Neural cell (in vitro differentiated cells): ENCODE measurements around the gene PNRC2. TPM values are rescaled to one million over a fixed set of nuclear protein-coding genes. Genes with fewer than 3 reads are reported as not detected.

ENCODE experiments used
- H2AFZ ChIP-seq: fragments of 200-600, 300-800 bp; sonication (generic), shearing (Covaris generic); 2 replicates; pipeline ENCODE4 v1.6.0; 2014; ENCODE audit warnings: low read depth, mild to moderate bottlenecking, antibody characterized with exemption, low read length, moderate library complexity
- H3F3A ChIP-seq: fragments of 200-600 bp; shearing (Covaris generic); 2 replicates; pipeline ENCODE4 v1.6.1; 2016; ENCODE audit warnings: mild to moderate bottlenecking, moderate library complexity, mixed read lengths, antibody characterized with exemption, low read length; ENCODE audit not compliant: insufficient read depth, poor library complexity, severe bottlenecking
- H3K27ac ChIP-seq: fragments of 200-600, 300-800 bp; sonication (generic), shearing (Covaris generic); 2 replicates; pipeline ENCODE4 v1.5.1; 2014; ENCODE audit warnings: mild to moderate bottlenecking, low read length, moderate library complexity
- H3K27me3 ChIP-seq: fragments of 300-800, 200-600 bp; sonication (generic), shearing (Covaris generic); 2 replicates; pipeline ENCODE4 v1.6.0; 2014; ENCODE audit warnings: mild to moderate bottlenecking, low read depth, low read length, moderate library complexity; ENCODE audit not compliant: insufficient read depth
- H3K36me3 ChIP-seq: fragments of 300-800, 200-600 bp; sonication (generic), shearing (Covaris generic); 2 replicates; pipeline ENCODE4 v1.5.1; 2014; ENCODE audit warnings: mild to moderate bottlenecking, antibody characterized with exemption, low read length, moderate library complexity; ENCODE audit not compliant: insufficient read depth
- H3K4me2 ChIP-seq: fragments of 300-800, 200-600 bp; sonication (generic), shearing (Covaris generic); 2 replicates; pipeline ENCODE4 v1.6.0; 2014; ENCODE audit warnings: mild to moderate bottlenecking, low read length
- H3K4me3 ChIP-seq: fragments of 300-800, 200-600 bp; sonication (generic), shearing (Covaris generic); 2 replicates; pipeline ENCODE4 v1.5.1; 2014; ENCODE audit warnings: mild to moderate bottlenecking, low read length, moderate library complexity
- H3K79me2 ChIP-seq: fragments of 200-600 bp; shearing (Covaris generic); replicated peaks from 2 replicates; pipeline ENCODE4 v1.6.0; 2014; ENCODE audit warnings: mild to moderate bottlenecking, low read length, moderate library complexity; ENCODE audit not compliant: insufficient read depth
- H3K9ac ChIP-seq: fragments of 300-800, 200-600 bp; sonication (generic), shearing (Covaris generic); 2 replicates; pipeline ENCODE4 v1.6.1; 2016; ENCODE audit warnings: mild to moderate bottlenecking, low read length, mixed read lengths
- H3K9me2 ChIP-seq: fragments of 200-600 bp; shearing (Covaris generic); 2 replicates; pipeline ENCODE4 v1.6.1; 2016; ENCODE audit warnings: mild to moderate bottlenecking, low read length, mixed read lengths; ENCODE audit not compliant: insufficient read depth
- H3K9me3 ChIP-seq: fragments of 200-600, 300-800 bp; sonication (generic), shearing (Covaris generic); 2 replicates; pipeline ENCODE4 v1.6.1; 2016; ENCODE audit warnings: mild to moderate bottlenecking, mixed run types, low read length, moderate library complexity, mixed read lengths
- H4K20me1 ChIP-seq: fragments of 200-600 bp; shearing (Covaris generic); 2 replicates; pipeline ENCODE4 v1.6.1; 2016; ENCODE audit warnings: mild to moderate bottlenecking, mixed run types; ENCODE audit not compliant: insufficient read depth
- EP300 ChIP-seq: fragments of 450-650 bp; conservative IDR thresholded peaks from 2 replicates; pipeline ENCODE4 v1.6.1; 2014; ENCODE audit warnings: antibody characterized with exemption, mild to moderate bottlenecking, moderate library complexity; ENCODE audit not compliant: poor library complexity, severe bottlenecking
- EZH2 ChIP-seq: fragments of 200-600, 300-800 bp; shearing (Covaris generic), sonication (generic); IDR thresholded peaks from 2 replicates; pipeline ENCODE4 v1.6.1; 2014; ENCODE audit warnings: antibody characterized with exemption, low read length, borderline replicate concordance, mild to moderate bottlenecking; ENCODE audit not compliant: insufficient read depth, poor library complexity, severe bottlenecking
- MXI1 ChIP-seq: fragments of 450-650 bp; conservative IDR thresholded peaks from 2 replicates; pipeline ENCODE4 v1.6.1; 2014; ENCODE audit warnings: antibody characterized with exemption, mild to moderate bottlenecking; ENCODE audit not compliant: poor library complexity, severe bottlenecking
- POLR2AphosphoS5 ChIP-seq: IDR thresholded peaks from 2 replicates; pipeline ENCODE4 v1.6.1; 2012
- RAD21 ChIP-seq: fragments of 450-650 bp; conservative IDR thresholded peaks from 2 replicates; pipeline ENCODE4 v1.6.1; 2014; ENCODE audit warnings: antibody characterized with exemption, mild to moderate bottlenecking, moderate library complexity
- SMC3 ChIP-seq: fragments of 450-650 bp; conservative IDR thresholded peaks from 2 replicates; pipeline ENCODE4 v1.6.1; 2014; ENCODE audit warnings: antibody characterized with exemption, mild to moderate bottlenecking, moderate library complexity; ENCODE audit not compliant: poor library complexity
- TAF1 ChIP-seq: IDR thresholded peaks from 2 replicates; pipeline ENCODE4 v1.6.1; 2012; ENCODE audit warnings: low read depth
- polyA plus RNA-seq: library from polyadenylated mRNA; depleted of rRNA; stranded (reverse); fragments of >200 nt; gene quantifications from 2 replicates; pipeline ENCODE4 v1.2.3, GENCODE V29; 2014
- TF ChIP-seq, protein P1 (sequence below): IDR thresholded peaks from 2 replicates; pipeline ENCODE4 v1.6.1; 2012; ENCODE audit warnings: borderline replicate concordance
- TF ChIP-seq, protein P2 (sequence below): fragments of 450-650 bp; IDR thresholded peaks from 2 replicates; pipeline ENCODE4 v1.5.1; 2014; ENCODE audit warnings: antibody characterized with exemption, mild to moderate bottlenecking, moderate library complexity; ENCODE audit not compliant: poor library complexity, severe bottlenecking

PNRC2 gene
- polyA plus RNA-seq, 1 donor from 2014 or later = 97.1 TPM

DNA sequence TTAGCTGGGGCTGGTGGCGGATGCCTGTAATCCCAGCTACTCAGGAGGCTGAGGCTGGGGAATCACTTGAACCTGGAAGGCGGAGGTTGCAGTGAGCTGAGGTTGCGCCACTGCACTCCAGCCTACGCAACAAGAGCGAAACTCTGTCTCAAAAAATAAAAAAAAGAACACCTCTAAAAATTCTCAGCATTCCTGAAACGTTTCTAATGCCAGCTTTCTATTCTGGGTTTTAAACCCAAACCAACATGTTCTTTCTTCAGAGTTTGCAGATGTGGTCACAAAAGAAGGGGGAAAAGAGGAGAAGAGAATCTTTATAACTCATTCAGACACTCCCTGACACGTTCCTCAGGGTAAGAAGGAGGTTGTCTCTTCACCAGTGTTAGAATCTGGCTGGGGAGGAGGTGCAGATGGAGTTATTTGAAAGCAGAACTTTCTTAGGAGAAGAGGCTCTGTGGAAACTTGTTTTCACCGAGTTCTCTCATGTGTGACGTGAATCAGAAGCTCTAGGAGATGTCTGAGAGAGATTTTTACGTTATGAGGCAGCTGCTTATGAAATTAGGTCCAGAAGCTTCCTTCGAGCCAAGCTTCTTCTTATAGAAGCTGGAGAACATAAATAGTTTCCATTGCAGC lies 28.7 kb upstream of the PNRC2 start:
- H3K9ac ChIP-seq = no peak overlapping the region
- no peaks in the 10 kb centered on the region for H3K27me3 ChIP-seq
- H3K9me2 ChIP-seq = no peaks in the 10 kb centered on the region
- no peaks in the 10 kb centered on the region for H3F3A ChIP-seq
- H3K79me2 ChIP-seq = no peaks in the 10 kb centered on the region
- H3K4me2 ChIP-seq = no peak overlapping the region
- H3K4me3 ChIP-seq = no peak overlapping the region
- no peaks in the 10 kb centered on the region for H3K9me3 ChIP-seq
- no peaks in the 10 kb centered on the region for H4K20me1 ChIP-seq
- H3K27ac ChIP-seq = no peak overlapping the region
- no peak for TF ChIP-seq MXI1
- TF ChIP-seq SMC3 = no peak
- no peak for TF ChIP-seq EP300
- TF ChIP-seq POLR2AphosphoS5 = no peak
- no peak for TF ChIP-seq EZH2
- TF ChIP-seq, protein P1, sequence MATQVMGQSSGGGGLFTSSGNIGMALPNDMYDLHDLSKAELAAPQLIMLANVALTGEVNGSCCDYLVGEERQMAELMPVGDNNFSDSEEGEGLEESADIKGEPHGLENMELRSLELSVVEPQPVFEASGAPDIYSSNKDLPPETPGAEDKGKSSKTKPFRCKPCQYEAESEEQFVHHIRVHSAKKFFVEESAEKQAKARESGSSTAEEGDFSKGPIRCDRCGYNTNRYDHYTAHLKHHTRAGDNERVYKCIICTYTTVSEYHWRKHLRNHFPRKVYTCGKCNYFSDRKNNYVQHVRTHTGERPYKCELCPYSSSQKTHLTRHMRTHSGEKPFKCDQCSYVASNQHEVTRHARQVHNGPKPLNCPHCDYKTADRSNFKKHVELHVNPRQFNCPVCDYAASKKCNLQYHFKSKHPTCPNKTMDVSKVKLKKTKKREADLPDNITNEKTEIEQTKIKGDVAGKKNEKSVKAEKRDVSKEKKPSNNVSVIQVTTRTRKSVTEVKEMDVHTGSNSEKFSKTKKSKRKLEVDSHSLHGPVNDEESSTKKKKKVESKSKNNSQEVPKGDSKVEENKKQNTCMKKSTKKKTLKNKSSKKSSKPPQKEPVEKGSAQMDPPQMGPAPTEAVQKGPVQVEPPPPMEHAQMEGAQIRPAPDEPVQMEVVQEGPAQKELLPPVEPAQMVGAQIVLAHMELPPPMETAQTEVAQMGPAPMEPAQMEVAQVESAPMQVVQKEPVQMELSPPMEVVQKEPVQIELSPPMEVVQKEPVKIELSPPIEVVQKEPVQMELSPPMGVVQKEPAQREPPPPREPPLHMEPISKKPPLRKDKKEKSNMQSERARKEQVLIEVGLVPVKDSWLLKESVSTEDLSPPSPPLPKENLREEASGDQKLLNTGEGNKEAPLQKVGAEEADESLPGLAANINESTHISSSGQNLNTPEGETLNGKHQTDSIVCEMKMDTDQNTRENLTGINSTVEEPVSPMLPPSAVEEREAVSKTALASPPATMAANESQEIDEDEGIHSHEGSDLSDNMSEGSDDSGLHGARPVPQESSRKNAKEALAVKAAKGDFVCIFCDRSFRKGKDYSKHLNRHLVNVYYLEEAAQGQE = no peak
- TF ChIP-seq, protein P2, sequence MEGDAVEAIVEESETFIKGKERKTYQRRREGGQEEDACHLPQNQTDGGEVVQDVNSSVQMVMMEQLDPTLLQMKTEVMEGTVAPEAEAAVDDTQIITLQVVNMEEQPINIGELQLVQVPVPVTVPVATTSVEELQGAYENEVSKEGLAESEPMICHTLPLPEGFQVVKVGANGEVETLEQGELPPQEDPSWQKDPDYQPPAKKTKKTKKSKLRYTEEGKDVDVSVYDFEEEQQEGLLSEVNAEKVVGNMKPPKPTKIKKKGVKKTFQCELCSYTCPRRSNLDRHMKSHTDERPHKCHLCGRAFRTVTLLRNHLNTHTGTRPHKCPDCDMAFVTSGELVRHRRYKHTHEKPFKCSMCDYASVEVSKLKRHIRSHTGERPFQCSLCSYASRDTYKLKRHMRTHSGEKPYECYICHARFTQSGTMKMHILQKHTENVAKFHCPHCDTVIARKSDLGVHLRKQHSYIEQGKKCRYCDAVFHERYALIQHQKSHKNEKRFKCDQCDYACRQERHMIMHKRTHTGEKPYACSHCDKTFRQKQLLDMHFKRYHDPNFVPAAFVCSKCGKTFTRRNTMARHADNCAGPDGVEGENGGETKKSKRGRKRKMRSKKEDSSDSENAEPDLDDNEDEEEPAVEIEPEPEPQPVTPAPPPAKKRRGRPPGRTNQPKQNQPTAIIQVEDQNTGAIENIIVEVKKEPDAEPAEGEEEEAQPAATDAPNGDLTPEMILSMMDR = no peak
- no peak for TF ChIP-seq TAF1
- TF ChIP-seq RAD21 = no peak
- no peak overlapping the region for H2AFZ ChIP-seq
- H3K36me3 ChIP-seq = no peaks in the 10 kb centered on the region

DNA sequence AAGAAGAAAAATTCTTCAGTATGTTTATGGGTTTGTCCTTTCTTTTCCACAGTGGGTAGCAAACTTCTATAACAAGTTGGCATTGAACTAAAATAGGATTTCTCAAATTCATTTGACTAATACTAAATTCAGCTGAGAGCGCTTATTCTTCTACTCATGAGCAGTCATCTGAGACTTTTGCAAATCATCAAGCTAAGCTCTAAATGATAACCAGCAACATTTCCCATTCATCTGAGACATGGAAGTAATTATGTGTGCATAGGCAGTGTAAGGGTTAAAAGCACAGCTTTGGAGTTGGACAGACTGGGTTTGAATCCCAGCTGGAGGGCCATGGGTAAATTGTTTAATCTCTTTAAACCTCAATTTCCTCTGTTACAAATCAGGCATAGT lies 28.1 kb upstream of the PNRC2 start:
- Histone ChIP-seq H3K4me2 (no peak overlapping the region), H2AFZ (no peak overlapping the region), H3K27ac (no peak overlapping the region)

More for the DNA sequence above, 28.1 kb upstream of the PNRC2 start:
- Histone ChIP-seq H3K9ac (no peak overlapping the region), H3K9me3 (no peaks in the 10 kb centered on the region), H3K36me3 (no peaks in the 10 kb centered on the region), H3F3A (no peaks in the 10 kb centered on the region), H3K27me3 (no peaks in the 10 kb centered on the region), H3K9me2 (no peaks in the 10 kb centered on the region), H4K20me1 (no peaks in the 10 kb centered on the region), H3K4me3 (no peak overlapping the region), H3K79me2 (no peaks in the 10 kb centered on the region)
- TF ChIP-seq RAD21 (no peak), POLR2AphosphoS5 (no peak), EP300 (no peak)
- TF ChIP-seq, protein P2 = no peak
- TF ChIP-seq, protein P1 = no peak
